NAMALWA (cell line): ENCODE data around the gene SFT2D3.

Source experiments
- DNase-seq: peaks from one replicate; pipeline ENCODE4 v3.0.0-alpha.2; 2015; ENCODE audit warnings: low spot score

Gene SFT2D3, protein sequence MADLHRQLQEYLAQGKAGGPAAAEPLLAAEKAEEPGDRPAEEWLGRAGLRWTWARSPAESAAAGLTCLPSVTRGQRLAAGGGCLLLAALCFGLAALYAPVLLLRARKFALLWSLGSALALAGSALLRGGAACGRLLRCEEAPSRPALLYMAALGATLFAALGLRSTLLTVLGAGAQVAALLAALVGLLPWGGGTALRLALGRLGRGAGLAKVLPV

DNA sequence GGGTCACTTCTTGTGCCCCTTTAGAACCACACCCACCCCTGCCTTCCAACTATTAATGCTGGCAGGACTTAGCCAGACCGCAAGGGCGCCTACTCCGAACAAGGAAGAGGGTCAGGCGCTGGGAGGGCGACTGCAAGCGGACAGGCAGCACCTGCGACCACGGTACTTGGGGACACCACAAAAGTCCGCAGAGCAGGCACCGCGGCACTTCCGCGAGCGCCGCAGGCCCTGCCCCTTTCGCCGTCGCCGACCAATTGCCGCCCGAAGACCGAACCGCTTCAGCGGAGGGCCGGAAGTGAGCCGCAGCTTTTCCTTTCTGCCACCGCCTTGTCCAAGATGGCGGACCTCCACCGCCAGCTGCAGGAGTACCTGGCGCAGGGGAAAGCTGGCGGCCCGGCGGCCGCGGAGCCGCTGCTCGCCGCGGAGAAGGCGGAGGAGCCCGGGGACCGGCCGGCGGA lies at the start of gene SFT2D3:
Gene SFT2D3 (plus strand): TSS at position 305 of the 458 bp plus-strand sequence. CDS start 32 bp downstream, at position 337.
- DNase-seq = peak; percentile 94

GRCh38 chr2:127651971-127652550 lies 49.2 kb upstream of the SFT2D3 start:
- DNase-seq = peak; percentile 53

- no peak for DNase-seq
These were observed 48.4 kb upstream of the SFT2D3 start for GRCh38 chr2:127652786-127653357.

- no peak for DNase-seq
These were observed 47.7 kb upstream of the SFT2D3 start for GRCh38 chr2:127653421-127654083.

DNA sequence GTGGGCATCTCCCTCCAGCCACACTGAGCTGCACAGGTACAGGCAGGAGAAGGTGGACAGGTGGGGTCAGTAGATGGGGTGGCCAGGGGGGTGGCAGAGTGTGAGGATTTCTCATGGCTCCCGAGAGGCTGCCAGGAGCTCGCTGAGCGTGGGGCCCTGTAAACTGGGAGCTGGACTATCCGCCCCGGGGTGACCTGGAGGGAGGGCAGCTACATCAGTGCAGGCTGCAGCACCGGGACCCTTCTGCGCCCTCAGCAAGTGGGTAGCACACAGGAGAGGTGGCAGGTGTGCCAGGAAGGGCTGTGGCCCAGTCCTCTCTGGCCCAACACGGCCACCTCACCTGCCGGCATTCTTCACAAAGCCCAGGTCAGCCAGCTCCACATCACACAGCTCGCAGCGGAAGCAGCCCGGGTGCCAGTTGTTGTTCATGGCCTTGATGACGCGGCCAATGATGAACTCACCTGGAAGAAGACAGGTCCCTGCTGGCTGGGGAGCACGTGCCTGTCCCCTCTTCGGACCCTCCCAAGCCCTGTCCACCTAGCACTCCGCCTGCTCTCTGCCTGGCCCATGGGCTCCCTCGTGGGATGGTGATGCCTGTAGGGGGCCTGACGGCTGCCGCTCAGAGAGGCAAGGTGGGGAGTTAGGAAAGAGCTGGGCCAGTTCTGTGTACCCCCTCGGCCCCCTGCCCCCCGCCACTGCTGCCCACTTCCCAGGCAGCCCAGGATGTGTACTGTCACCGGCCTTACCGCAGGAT lies 47.0 kb upstream of the SFT2D3 start:
- no peak for DNase-seq

GRCh38 chr2:127654838-127655175 lies 46.5 kb upstream of the SFT2D3 start:
- DNase-seq = no peak

DNA sequence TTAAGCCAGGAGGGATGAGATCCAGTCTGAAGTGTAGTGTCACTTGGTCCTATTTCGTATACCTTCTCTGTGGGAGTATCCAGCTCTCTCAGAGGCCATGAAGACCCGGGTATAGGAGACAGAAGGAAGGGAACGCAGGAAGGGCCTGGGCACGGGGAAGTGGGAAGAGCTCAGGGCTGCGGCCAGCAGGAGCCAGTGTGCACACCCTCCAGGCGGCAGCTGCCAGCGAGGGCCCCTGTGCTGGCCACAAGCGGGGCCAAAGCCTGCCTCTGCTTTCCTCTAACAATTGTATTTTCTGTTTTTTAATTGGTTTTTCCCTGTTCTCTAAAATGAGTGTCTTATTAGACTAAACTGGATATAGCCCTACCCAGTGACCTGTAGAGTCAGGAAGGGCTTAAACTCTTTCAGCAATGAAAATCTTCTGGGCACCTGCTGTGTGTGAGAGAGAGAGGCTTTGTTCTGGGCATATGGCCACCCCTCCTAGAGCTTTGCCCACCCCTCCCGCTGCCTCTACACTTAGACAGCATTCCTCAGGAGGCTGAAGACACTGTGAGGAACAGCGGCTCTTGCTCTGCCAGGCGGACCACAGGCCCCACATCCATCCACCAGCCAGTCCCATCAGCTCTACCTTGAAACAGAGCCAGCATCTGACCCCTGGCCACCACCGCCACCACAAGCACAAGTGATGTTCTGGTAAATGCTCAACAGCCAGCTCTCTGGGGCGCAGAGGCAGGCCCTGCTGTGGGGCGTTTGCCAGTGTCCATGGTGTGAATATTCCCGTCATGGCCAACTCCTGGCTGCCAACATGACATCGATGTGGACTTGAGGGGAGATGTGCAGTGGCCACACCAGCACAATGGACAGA lies 45.9 kb upstream of the SFT2D3 start:
- no peak for DNase-seq

DNA sequence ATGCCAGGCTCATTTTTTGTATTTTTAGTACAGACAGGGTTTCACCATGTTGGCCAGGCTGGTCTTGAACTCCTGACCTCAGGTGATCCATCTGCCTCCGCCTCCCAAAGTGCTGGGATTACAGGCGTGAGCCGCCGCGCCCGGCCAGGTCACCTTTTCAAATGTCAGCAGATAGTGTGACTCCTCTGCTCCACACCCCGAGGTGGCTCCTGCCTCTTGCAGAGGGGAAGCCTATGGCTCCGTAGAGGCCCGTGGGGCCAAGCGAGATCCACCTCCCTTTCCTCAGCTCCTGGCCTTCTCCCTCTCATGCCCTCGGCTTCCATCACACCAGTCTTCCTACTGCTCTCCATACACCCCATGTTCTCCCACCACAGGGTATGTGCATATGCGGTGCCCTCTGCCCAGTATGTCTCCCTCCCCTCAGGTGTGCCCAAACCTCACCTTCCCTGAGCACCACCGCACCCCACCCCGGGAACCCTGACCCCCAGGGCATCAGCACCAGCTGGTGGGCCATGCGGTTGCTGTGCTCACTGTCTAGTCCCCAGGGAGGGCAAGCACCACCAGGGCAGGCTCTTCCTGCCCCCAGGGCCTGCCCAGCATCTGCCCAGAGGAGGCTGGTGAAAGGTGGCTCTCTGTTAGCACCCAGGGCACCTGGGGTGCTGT lies 44.6 kb upstream of the SFT2D3 start:
- DNase-seq = no peak

DNA sequence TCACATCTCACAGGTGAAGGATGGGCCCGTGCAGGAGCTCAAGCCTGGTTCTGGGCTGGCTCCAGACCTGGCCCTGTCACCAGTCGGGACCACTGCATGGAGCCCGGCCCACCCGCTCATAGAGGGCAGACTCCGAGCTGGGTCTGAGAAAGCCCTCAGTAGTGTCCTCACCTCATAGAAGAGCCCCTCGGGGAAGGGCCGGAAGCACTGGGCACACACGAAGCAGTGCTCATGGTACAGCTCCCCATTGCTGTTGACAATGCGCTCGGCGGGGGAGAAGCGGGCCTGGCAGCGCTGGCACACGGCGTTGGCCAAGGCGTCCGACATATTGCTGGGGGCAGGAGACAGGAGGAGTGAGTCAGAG lies 44.1 kb upstream of the SFT2D3 start:
- no peak for DNase-seq

DNA sequence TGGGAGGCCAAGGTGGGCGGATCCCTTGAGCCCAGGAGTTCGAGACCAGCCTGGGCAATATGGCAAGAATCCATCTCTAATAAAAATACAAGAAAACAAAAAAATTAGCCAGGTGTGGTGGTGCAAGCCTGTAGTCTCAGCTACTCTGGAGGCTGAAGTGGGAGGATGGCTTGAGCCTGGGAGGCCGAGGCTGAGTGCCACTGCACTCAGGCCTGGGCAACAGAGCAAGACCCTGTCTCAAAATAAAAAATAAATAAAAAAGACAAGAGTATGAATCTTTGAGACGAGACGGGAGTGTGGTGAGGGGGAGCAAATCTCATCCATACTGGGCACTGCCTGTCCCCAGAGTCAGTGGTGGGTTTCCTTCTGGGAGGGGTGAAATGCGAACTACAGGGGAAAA lies 43.2 kb upstream of the SFT2D3 start:
- no peak for DNase-seq

DNA sequence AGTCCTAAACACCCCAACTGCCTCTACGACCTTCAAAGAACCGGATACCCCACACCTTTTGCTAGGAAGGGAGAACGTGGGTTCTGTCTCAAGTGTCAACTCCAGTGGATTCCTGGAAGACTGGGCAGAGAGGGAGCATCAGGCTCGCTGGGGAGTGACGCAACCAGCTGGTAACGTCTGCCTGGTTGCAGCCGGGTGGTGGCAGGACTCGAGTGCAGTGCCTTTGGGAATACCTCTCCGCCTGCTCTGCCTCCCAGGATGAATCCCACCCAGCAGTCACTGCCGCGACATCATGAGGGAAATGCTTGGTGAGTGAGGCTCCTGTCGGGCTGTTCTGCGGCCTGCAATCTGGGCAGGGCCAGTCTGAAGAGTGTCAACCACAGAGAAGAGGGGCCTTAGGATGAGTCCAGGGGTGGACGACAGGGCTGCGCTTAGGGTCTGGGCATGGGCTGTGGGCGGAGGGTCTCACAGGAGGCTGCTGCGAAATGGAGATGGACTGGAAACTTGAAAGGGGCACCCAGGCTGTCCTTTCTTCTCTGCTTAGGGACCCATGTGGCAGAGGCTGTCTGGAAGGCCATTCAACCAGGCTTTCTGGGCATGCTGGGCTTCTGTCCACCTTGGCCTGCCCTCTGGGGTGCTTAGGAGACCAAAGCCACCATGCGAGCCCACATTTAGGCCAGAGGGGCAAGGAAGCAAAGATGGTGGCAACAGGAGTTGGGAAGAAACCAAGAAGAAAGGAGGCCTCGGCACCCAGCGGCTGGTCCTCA lies 42.5 kb upstream of the SFT2D3 start:
- DNase-seq = no peak

GRCh38 chr2:127659408-127660290 lies 41.6 kb upstream of the SFT2D3 start:
- DNase-seq = peak; percentile 48

- DNase-seq = no peak
These were observed 41.1 kb upstream of the SFT2D3 start for GRCh38 chr2:127660291-127660578.

- no peak for DNase-seq
These were observed 40.1 kb upstream of the SFT2D3 start for GRCh38 chr2:127661072-127661649.

GRCh38 chr2:127661949-127662510 lies 39.3 kb upstream of the SFT2D3 start:
- no peak for DNase-seq

DNA sequence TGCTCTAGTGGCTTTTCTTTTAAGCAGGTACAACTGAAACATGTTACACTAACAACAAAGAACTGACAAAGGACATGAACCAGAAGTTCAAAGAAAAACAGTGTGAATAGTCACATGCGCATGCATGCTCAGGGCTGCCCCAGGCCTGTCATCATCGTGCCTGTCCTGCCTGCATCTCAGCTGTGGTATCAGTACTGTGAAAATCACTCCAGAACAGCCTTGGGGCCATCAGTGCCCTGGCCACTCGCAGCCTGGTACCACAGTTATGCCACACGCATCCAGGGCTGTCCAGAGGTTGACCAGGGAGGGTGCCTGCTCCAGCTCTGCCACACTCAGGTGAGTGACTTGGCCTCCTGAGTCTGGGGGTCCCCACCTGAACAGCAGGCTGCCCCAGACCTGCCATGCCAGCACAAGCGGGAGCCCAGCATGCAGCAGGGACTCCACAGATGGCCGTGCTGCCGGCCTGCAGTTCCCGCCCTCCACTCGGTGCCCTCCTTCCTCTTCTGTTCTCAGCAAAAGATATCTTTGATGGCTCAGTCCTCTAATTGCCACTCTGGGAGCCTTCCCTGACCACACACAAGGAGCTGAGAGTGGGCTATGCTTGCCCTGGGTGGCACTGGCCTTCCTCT lies 38.2 kb upstream of the SFT2D3 start:
- DNase-seq = no peak

DNA sequence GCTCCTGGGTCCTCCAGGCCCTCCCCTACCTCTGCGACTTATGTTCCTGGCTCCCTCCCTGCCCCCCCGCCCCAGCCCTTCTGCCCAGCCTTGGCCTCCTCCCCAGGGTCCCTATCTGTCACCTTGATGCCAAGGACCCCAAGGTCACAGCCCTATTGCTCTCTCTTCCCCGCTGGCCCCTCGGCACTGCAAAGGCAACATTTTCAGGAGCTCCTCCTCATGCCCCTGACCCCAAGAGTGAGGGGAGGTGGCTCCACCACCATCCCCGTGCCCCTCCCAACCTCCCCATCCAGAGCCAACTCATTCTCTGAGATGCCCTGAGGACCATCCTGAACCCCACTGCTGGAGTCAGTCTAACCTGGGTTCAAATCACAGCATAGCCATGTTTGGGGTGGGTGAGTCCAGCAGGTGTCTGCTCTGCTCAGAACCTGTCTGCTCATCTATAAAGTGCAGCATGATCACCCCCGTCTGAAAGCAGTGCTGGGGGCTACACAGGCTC lies 37.7 kb upstream of the SFT2D3 start:
- no peak for DNase-seq
